GM18519 (cell line): ENCODE data around the gene SLC26A5.
"Not testable (repeated sequence)": the region's sequence is repeated elsewhere in the genome, so short reads cannot be mapped to it uniquely, and the experiment has no call there.

Source experiments
- ATAC-seq: cut with Tn5 transposase; IDR thresholded peaks from one replicate; pipeline ENCODE4 v1.9.1; 2021; ENCODE audit warnings: mild to moderate bottlenecking, moderate library complexity; ENCODE audit not compliant: unreplicated experiment, low FRiP score

The SLC26A5 gene, protein sequence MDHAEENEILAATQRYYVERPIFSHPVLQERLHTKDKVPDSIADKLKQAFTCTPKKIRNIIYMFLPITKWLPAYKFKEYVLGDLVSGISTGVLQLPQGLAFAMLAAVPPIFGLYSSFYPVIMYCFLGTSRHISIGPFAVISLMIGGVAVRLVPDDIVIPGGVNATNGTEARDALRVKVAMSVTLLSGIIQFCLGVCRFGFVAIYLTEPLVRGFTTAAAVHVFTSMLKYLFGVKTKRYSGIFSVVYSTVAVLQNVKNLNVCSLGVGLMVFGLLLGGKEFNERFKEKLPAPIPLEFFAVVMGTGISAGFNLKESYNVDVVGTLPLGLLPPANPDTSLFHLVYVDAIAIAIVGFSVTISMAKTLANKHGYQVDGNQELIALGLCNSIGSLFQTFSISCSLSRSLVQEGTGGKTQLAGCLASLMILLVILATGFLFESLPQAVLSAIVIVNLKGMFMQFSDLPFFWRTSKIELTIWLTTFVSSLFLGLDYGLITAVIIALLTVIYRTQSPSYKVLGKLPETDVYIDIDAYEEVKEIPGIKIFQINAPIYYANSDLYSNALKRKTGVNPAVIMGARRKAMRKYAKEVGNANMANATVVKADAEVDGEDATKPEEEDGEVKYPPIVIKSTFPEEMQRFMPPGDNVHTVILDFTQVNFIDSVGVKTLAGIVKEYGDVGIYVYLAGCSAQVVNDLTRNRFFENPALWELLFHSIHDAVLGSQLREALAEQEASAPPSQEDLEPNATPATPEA

DNA sequence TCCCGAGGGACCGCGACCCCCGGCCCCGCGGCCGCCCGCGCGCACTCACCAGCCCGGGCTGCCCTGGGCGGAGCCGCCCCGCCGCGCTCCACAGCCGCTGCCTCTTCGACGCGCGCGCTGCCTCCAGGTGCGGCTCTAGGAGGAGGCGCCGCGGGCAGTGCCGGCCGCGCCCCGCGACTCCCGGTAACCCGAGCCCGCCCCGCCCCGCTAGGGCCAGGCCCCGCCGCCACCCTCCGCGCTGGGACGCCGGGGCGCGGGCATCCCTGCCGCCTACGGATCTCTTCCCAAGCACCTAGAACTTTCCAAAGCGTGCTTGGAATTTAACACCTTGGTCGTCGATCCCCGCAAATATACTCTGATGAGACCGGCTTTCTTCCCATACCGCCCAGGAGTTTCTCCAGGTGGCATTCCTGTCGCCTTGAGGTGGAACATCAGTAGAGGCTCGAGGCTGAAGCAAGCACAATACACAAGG, at the start of gene SLC26A5:
SLC26A5 (minus strand) TSS at position 159 of the 472 bp plus-strand sequence. CDS start 24,693 bp downstream, outside the sequence.
- no peak for ATAC-seq

DNA sequence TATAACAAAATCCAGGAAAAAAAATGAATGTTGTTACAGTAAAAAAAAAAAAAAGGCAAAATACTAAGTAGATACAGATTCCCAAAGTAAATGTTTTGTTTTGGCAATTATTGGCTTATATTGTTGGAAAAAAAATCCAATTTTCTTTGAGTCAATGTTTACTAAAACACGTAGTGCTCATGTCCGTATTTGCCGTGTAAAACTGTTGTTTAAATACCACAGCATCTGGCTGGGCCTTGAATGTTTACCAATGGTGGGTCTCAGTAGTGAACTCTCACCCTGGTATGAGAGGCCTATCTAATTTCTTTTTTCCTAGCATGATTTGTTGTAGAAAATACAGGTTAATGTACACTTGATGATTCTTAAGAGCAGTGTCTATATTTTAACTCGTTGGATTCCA, 41.4 kb upstream of the SLC26A5 start:
- ATAC-seq, result no peak

- not testable (repeated sequence) for ATAC-seq
These were observed 40.9 kb upstream of the SLC26A5 start for GRCh38 chr7:103486873-103487272.

DNA sequence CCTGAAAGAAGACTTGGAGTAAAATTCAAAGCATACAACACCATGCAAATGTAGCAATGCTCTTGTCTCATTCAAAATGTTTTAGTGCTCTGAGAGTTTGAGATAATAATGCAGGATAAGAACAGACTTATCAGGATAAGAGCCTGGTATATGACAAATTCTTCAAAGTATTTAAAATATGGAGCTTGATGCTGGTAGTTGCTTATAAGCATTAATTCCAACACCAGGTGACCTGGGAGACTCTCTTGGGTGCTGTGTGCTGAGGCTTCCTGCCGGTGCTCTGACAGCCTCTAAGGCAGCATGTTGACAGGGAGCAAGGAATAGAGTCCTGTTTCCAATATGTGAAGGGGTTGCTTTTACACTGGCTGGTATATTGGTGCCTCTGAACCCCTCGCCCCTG, 34.8 kb upstream of the SLC26A5 start:
- ATAC-seq, result no peak

DNA sequence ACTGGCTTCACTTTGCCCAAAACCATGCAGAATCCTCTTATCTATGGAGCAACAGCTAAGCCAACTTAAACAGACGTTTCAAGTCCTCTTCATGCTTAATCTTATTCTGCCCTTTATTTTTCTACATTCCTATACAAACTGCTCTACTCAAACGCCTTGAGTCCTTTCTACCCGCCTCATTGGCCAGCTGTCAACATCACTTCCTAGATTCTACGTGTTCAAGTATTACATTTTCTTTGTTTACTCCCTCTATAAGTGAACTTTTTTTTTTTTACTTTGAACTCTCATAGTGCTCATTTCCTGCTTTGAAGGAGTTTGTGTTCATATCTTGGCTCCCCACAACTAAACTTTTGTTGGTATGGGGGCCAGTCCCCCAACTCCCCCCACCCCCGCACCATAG, 28.9 kb upstream of the SLC26A5 start:
- ATAC-seq, result no peak

DNA sequence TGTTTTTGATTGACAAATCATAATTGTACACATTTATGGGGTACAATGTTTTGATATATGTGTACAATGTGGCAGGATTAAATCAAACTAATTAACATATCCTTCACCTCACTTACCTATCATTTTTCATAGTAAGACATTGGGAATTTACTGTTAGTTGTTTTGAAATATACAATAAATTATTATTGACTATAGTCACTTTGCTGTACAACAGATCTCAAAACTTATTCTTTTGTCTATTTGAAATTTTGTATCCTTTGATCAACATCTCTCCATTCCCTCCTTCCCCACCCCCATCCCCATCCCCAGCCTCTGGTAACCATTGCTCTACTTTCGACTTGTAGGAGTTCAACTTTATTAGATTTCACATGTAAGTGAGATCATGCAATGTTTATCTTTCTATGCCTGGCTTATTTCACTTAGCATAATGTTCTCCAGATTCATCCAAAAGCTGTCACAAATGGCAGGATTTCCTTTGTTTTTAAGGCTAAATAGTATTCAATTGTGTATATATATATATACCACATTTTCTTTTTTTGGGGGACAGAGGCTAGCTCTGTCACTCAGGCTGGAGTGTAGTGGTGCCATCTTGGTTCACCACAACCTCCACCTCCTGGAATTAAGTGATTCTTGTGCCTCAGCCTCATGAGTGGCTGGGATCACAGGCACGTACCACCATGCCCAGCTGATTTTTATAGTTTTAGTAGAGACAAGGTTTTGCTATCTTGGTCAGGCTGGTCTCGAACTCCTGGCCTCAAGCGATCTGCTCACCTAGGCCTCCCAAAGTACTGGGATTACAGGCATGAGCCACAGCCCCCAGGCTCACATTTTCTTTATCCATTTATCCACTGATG, 23.3 kb upstream of the SLC26A5 start:
- no peak for ATAC-seq

- no peak for ATAC-seq
These were observed 20.8 kb upstream of the SLC26A5 start for GRCh38 chr7:103466814-103467213.

DNA sequence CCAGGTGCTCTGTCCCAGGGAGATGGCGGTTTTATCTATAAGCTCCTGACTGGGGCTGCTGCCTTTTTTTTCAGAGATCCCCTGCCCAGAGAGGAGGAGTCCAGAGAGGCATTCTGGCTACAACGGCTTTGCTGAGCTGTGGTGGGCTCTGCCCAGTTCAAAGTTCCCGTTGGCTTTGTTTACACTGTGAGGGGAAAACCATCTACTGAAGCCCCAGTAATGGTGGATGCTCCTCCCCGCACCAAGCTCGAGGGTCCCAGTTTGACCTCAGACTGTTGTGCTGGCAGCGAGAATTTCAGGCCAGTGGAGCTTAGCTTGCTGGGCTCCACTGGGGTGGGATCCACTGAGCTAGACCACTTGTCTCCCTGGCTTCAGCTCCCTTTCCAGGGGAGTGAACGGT, 16.4 kb upstream of the SLC26A5 start:
- ATAC-seq, result no peak

GRCh38 chr7:103447073-103447960, 1.3 kb upstream of the SLC26A5 start:
- ATAC-seq, result peak; percentile 46

GRCh38 chr7:103445228-103446048, 569 bp downstream of the SLC26A5 start:
- ATAC-seq, result no peak

GRCh38 chr7:103439661-103440060, 6.3 kb downstream of the SLC26A5 start:
- no peak for ATAC-seq

DNA sequence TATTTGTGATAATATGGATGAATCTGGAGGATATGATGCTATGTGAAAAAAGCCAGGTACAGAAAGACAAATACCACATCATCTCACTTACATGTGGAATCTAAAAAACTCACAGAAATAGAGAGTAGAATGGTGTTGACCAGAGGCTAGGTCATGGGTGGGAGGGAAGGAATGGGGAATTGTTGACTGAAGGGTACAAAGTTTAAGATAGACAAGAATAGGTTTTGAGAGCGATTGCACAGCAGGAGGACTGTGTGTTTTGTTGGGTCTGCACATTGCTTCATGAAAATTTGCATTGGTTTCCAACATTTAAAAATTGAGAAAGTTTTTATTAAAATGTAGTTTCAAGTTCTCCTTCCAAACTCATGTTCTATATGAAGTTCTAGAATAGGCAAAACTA, 8.4 kb downstream of the SLC26A5 start:
- ATAC-seq, result no peak

DNA sequence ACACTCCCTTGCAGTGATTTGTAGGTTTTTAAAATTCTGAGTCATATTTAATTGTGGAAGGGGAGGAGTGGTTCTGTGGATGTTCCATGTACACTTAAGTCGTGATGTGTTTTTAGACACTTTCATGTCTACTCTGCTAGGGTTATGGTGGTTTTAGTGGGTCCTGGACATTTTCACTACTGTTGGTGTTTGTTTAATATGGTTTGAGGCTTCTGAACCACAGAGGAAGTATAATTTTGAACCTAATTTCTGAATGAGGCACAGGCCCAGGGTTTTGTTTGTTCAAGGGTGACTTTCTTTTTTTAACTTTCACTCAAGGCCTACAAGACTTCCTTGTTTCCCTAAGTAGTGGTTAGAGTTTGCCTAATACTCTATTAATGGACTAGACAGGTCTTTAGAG, 13.3 kb downstream of the SLC26A5 start:
- peak; percentile 51 for ATAC-seq

GRCh38 chr7:103425177-103425576, 20.8 kb downstream of the SLC26A5 start:
- ATAC-seq, result no peak

GRCh38 chr7:103423467-103424179, 22.4 kb downstream of the SLC26A5 start:
- ATAC-seq, result no peak

- ATAC-seq, result no peak
These were observed 25.1 kb downstream of the SLC26A5 start for GRCh38 chr7:103420857-103421384.

GRCh38 chr7:103418241-103418640, 27.8 kb downstream of the SLC26A5 start:
- ATAC-seq, result no peak

GRCh38 chr7:103413407-103413806, 32.6 kb downstream of the SLC26A5 start:
- no peak for ATAC-seq
